SK-N-SH treated with all-trans-retinoic acid at 6 μM for 48 hours (cell line): ENCODE results near the gene EGLN2.
"Not testable (repeated sequence)": the region's sequence is repeated elsewhere in the genome, so short reads cannot be mapped to it uniquely, and the experiment has no call there.

Experiments used
- ATAC-seq: fragments of 200-7000 bp; cut with Tn5 transposase; 3 replicates; pipeline ENCODE4 v1.9.1; 2020; ENCODE audit warnings: mild to moderate bottlenecking, moderate library complexity
- ARNTL ChIP-seq: fragments of 450-650 bp; formaldehyde crosslinking; IDR thresholded peaks from 2 replicates; pipeline ENCODE4 v1.5.0; 2020; ENCODE audit warnings: low read depth, mild to moderate bottlenecking, moderate library complexity, borderline replicate concordance
- BACH2 ChIP-seq: fragments of 250-450 bp; sonication (Bioruptor Pico); IDR thresholded peaks from 2 replicates; pipeline ENCODE4 v1.9.0; 2021; ENCODE audit warnings: mild to moderate bottlenecking, borderline replicate concordance
- CREB5 ChIP-seq: fragments of 250-450 bp; sonication (Bioruptor Pico); IDR thresholded peaks from 2 replicates; pipeline ENCODE4 v1.5.1; 2020; ENCODE audit warnings: low read depth, mild to moderate bottlenecking, moderate library complexity
- CSDC2 ChIP-seq: fragments of 250-450 bp; sonication (Bioruptor Pico); IDR thresholded peaks from 2 replicates; pipeline ENCODE4 v1.5.0; 2020; ENCODE audit warnings: mild to moderate bottlenecking, moderate library complexity
- ESRRG ChIP-seq: fragments of 250-450 bp; sonication (Bioruptor Pico); IDR thresholded peaks from 2 replicates; pipeline ENCODE4 v1.6.1; 2021; ENCODE audit warnings: mild to moderate bottlenecking
- GLIS3 ChIP-seq: fragments of 250-450 bp; sonication (Bioruptor Pico); IDR thresholded peaks from 2 replicates; pipeline ENCODE4 v1.5.0; 2020; ENCODE audit warnings: mild to moderate bottlenecking, moderate library complexity
- OSR1 ChIP-seq: fragments of 250-450 bp; sonication (Bioruptor Pico); IDR thresholded peaks from 2 replicates; pipeline ENCODE4 v1.8.0; 2022; ENCODE audit warnings: moderate library complexity, mild to moderate bottlenecking, inconsistent platforms
- PATZ1 ChIP-seq: fragments of 250-450 bp; sonication (Bioruptor Pico); IDR thresholded peaks from 2 replicates; pipeline ENCODE4 v1.8.0; 2020; ENCODE audit warnings: mild to moderate bottlenecking, moderate library complexity, borderline replicate concordance
- POU6F1 ChIP-seq: fragments of 250-450 bp; sonication (Bioruptor Pico); IDR thresholded peaks from 2 replicates; pipeline ENCODE4 v1.8.0; 2021; ENCODE audit warnings: low read depth, mild to moderate bottlenecking, moderate library complexity, borderline replicate concordance
- PPARA ChIP-seq: fragments of 250-450 bp; sonication (Bioruptor Pico); IDR thresholded peaks from 2 replicates; pipeline ENCODE4 v1.5.0; 2020; ENCODE audit warnings: mild to moderate bottlenecking, borderline replicate concordance
- RARB ChIP-seq: fragments of 250-450 bp; sonication (Bioruptor Pico); IDR thresholded peaks from 2 replicates; pipeline ENCODE4 v1.8.0; 2021; ENCODE audit warnings: mild to moderate bottlenecking, moderate library complexity
- SNAI2 ChIP-seq: fragments of 250-450 bp; sonication (Bioruptor Pico); IDR thresholded peaks from 2 replicates; pipeline ENCODE4 v1.5.0; 2020; ENCODE audit warnings: mild to moderate bottlenecking, moderate library complexity
- TCF4 ChIP-seq: fragments of 250-450 bp; sonication (Bioruptor Pico); IDR thresholded peaks from 2 replicates; pipeline ENCODE4 v1.8.0; 2021; ENCODE audit warnings: mild to moderate bottlenecking, moderate library complexity, borderline replicate concordance
- TOX ChIP-seq: fragments of 250-450 bp; sonication (Bioruptor Pico); IDR thresholded peaks from 2 replicates; pipeline ENCODE4 v1.8.0; 2021; ENCODE audit warnings: mild to moderate bottlenecking, moderate library complexity, borderline replicate concordance
- TSHZ2 ChIP-seq: fragments of 250-450 bp; sonication (Bioruptor Pico); IDR thresholded peaks from 2 replicates; pipeline ENCODE4 v1.5.0; 2020; ENCODE audit warnings: mild to moderate bottlenecking, moderate library complexity
- ZC3H10 ChIP-seq: fragments of 250-450 bp; sonication (Bioruptor Pico); IDR thresholded peaks from 2 replicates; pipeline ENCODE4 v1.5.1; 2021; ENCODE audit warnings: mild to moderate bottlenecking, moderate library complexity
- ZNF565 ChIP-seq: fragments of 450-650 bp; formaldehyde crosslinking; conservative IDR thresholded peaks from 2 replicates; pipeline ENCODE4 v1.5.0; 2020; ENCODE audit warnings: low read depth, mild to moderate bottlenecking, moderate library complexity
- ZNF70 ChIP-seq: fragments of 450-650 bp; formaldehyde crosslinking; IDR thresholded peaks from 2 replicates; pipeline ENCODE4 v1.5.0; 2020; ENCODE audit warnings: mild to moderate bottlenecking, moderate library complexity
- TF ChIP-seq, protein P1 (sequence below): fragments of 250-450 bp; sonication (Bioruptor Pico); IDR thresholded peaks from 2 replicates; pipeline ENCODE4 v1.5.1; 2021; ENCODE audit warnings: mild to moderate bottlenecking, moderate library complexity

Gene EGLN2

DNA sequence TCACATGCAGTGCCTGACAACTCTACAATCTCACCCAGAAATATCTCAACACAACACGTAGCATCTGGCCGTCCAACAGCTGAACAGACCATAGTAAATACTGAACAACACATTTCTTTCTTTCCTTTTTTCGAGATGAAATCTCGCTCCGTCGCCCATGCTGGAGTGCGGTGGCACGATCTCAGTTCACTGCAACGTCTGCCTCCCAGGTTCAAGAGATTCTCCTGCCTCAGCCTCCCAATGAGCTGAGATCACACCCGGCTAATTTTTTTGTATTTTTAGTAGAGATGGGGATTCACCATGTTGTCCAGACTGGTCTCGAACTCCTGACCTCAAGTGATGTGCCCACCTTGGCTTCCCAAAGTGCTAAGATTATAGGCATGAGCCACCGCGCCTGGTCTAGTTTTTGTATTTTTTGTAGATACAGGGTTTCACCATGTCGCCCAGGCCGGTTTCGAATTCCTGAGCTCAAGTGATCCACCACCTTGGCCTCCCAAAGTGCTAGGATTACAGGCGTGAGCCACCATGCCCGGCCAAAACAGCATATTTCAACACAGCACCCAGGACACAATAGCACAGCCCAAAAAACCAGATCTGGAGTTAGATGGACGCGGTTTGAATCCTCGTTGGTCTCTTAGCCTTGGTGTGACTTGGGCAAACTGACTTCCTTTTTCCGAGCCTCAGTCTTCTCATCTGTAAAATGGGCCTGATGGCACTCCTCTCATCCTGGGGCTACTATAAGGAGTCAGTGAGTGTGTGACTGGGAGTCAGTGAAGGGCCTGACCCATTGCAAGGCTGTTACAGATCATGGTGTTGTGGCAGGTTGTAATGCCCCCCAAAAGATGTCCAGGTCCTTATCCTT is 28.6 kb downstream of the EGLN2 start:
- ATAC-seq: no peak
- TF ChIP-seq ZNF565 (CRISPR knock-in tag): no peak
- no peak for TF ChIP-seq SNAI2 (CRISPR knock-in tag)
- no peak for TF ChIP-seq CREB5 (CRISPR knock-in tag)
- TF ChIP-seq POU6F1 (CRISPR knock-in tag): no peak
- no peak for TF ChIP-seq ESRRG (CRISPR knock-in tag)
- TF ChIP-seq PATZ1: no peak
- TF ChIP-seq CSDC2: no peak
- TF ChIP-seq, protein P1, sequence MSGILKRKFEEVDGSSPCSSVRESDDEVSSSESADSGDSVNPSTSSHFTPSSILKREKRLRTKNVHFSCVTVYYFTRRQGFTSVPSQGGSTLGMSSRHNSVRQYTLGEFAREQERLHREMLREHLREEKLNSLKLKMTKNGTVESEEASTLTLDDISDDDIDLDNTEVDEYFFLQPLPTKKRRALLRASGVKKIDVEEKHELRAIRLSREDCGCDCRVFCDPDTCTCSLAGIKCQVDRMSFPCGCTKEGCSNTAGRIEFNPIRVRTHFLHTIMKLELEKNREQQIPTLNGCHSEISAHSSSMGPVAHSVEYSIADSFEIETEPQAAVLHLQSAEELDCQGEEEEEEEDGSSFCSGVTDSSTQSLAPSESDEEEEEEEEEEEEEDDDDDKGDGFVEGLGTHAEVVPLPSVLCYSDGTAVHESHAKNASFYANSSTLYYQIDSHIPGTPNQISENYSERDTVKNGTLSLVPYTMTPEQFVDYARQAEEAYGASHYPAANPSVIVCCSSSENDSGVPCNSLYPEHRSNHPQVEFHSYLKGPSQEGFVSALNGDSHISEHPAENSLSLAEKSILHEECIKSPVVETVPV (CRISPR knock-in tag): no peak
- no peak for TF ChIP-seq GLIS3 (CRISPR knock-in tag)
- no peak for TF ChIP-seq ARNTL (CRISPR knock-in tag)
- no peak for TF ChIP-seq TCF4 (CRISPR knock-in tag)
- TF ChIP-seq RARB: no peak
- no peak for TF ChIP-seq OSR1 (CRISPR knock-in tag)
- no peak for TF ChIP-seq TSHZ2 (CRISPR knock-in tag)

- ATAC-seq: no peak
- TF ChIP-seq TCF4 (CRISPR knock-in tag): no peak
- TF ChIP-seq PATZ1: no peak
- TF ChIP-seq RARB: no peak
- TF ChIP-seq CSDC2: no peak
- TF ChIP-seq TOX: no peak
- no peak for TF ChIP-seq POU6F1 (CRISPR knock-in tag)
- no peak for TF ChIP-seq PPARA
- TF ChIP-seq ZNF70 (CRISPR knock-in tag): no peak
- TF ChIP-seq BACH2 (CRISPR knock-in tag): no peak
- no peak for TF ChIP-seq ZC3H10 (CRISPR knock-in tag)
- TF ChIP-seq SNAI2 (CRISPR knock-in tag): no peak
Observed at GRCh38 chr19:40829205-40829604, 30.2 kb downstream of the EGLN2 start.

GRCh38 chr19:40830741-40831140 is 31.8 kb downstream of the EGLN2 start:
- ATAC-seq: not testable (repeated sequence)
